IMR-90 (cell line): ENCODE data around the gene TACC2. TPM values are rescaled to one million over a fixed set of nuclear protein-coding genes. Genes with fewer than 3 reads are reported as not detected.
"Not testable (repeated sequence)": the region's sequence is repeated elsewhere in the genome, so short reads cannot be mapped to it uniquely, and the experiment has no call there.

Experiments used
- ATAC-seq: fragments of 200-7000 bp; cut with Tn5 transposase; 2 replicates; pipeline ENCODE4 v1.9.1; 2020; ENCODE audit warnings: low read depth, mild to moderate bottlenecking, moderate library complexity
- BruUV-seq: library from RNA; stranded (reverse); fragments of 400-500 nt; replicated peaks from 2 replicates; lab custom pipeline; 2021; lab: Mats Ljungman, UMichigan
- CTCF ChIA-PET: fragments of 300-600 bp; formaldehyde crosslinking; extraction: SDS; loops from one replicate; lab custom pipeline; 2021; ENCODE audit warnings: antibody characterized with exemption; lab: Yijun Ruan, JAX
- POLR2A ChIA-PET: fragments of 300-600 bp; sonication (Branson Sonifier 250); formaldehyde crosslinking; loops from one replicate; lab custom pipeline; 2022; ENCODE audit warnings: antibody characterized with exemption; ENCODE audit not compliant: unreplicated experiment; lab: Charles Lee
- DNase-seq: peaks from one replicate; pipeline ENCODE4 v3.0.0; 2013
- H2AFZ ChIP-seq: replicated peaks from 2 replicates; pipeline ENCODE3; 2013; ENCODE audit warnings: low read length, mild to moderate bottlenecking; ENCODE audit not compliant: poor library complexity
- H2AK5ac ChIP-seq: 2 replicates; pipeline ENCODE4 v1.6.1; 2013; ENCODE audit warnings: low read depth, low read length, inconsistent platforms
- H2AK9ac ChIP-seq: replicated peaks from 2 replicates; pipeline ENCODE3; 2013; ENCODE audit warnings: mild to moderate bottlenecking, low read depth, low read length, moderate library complexity; ENCODE audit not compliant: poor library complexity
- H2BK120ac ChIP-seq: 2 replicates; pipeline ENCODE4 v1.6.1; 2013; ENCODE audit warnings: low read depth, low read length, inconsistent platforms
- H2BK15ac ChIP-seq: 3 replicates; pipeline ENCODE4 v1.6.1; 2013; ENCODE audit warnings: low read depth, low read length, inconsistent platforms
- H2BK20ac ChIP-seq: 2 replicates; pipeline ENCODE4 v1.6.1; 2013; ENCODE audit warnings: low read depth, mild to moderate bottlenecking, inconsistent platforms, low read length, moderate library complexity
- H2BK5ac ChIP-seq: 2 replicates; pipeline ENCODE4 v1.6.1; 2013; ENCODE audit warnings: mild to moderate bottlenecking, low read depth, low read length, inconsistent platforms; ENCODE audit not compliant: poor library complexity, severe bottlenecking
- H3K14ac ChIP-seq: replicated peaks from 2 replicates; pipeline ENCODE4 v1.6.1; 2013; ENCODE audit warnings: low read depth, low read length, inconsistent platforms
- H3K18ac ChIP-seq: 2 replicates; pipeline ENCODE4 v1.6.1; 2013; ENCODE audit warnings: low read depth, low read length, control low read depth
- H3K23ac ChIP-seq: 2 replicates; pipeline ENCODE4 v1.6.1; 2013; ENCODE audit warnings: low read depth, low read length, inconsistent platforms
- H3K27ac ChIP-seq: 2 replicates; pipeline ENCODE4 v1.5.1; 2013; ENCODE audit warnings: mild to moderate bottlenecking, control low read depth, low read length; ENCODE audit not compliant: insufficient read depth
- H3K27me3 ChIP-seq: 2 replicates; pipeline ENCODE4 v1.6.1; 2013; ENCODE audit warnings: low read length; ENCODE audit not compliant: control insufficient read depth, insufficient read depth
- H3K36me3 ChIP-seq: 2 replicates; pipeline ENCODE4 v1.6.1; 2013; ENCODE audit warnings: low read length, mixed read lengths; ENCODE audit not compliant: control insufficient read depth, insufficient read depth
- H3K4ac ChIP-seq: 2 replicates; pipeline ENCODE4 v1.6.1; 2013; ENCODE audit warnings: low read depth, low read length, inconsistent platforms
- H3K4me1 ChIP-seq: 2 replicates; pipeline ENCODE4 v1.6.1; 2013; ENCODE audit warnings: low read length, mixed read lengths; ENCODE audit not compliant: control insufficient read depth, insufficient read depth
- H3K4me2 ChIP-seq: 2 replicates; pipeline ENCODE4 v1.6.1; 2013; ENCODE audit warnings: low read depth, mild to moderate bottlenecking, control low read depth, low read length, moderate library complexity
- H3K4me3 ChIP-seq: 2 replicates; pipeline ENCODE4 v1.5.1; 2013; ENCODE audit warnings: low read depth, mild to moderate bottlenecking, control low read depth, low read length, moderate library complexity; ENCODE audit not compliant: insufficient read depth
- H3K56ac ChIP-seq: 2 replicates; pipeline ENCODE4 v1.6.1; 2013; ENCODE audit warnings: low read length, inconsistent platforms; ENCODE audit not compliant: insufficient read depth; ENCODE audit errors: extremely low read depth
- H3K79me1 ChIP-seq, 2 experiments: 2 replicates each; pipeline ENCODE4 v1.6.1; 2013; ENCODE audit warnings: low read length in 2 of 2, inconsistent platforms in 1 of 2, low read depth in 1 of 2
- H3K9ac ChIP-seq: 2 replicates; pipeline ENCODE4 v1.6.1; 2013; ENCODE audit warnings: low read depth, low read length, control low read depth
- H3K9me1 ChIP-seq: 2 replicates; pipeline ENCODE4 v1.6.1; 2013; ENCODE audit warnings: low read length, inconsistent platforms; ENCODE audit not compliant: insufficient read depth
- H3K9me3 ChIP-seq: 2 replicates; pipeline ENCODE4 v1.6.1; 2013; ENCODE audit warnings: low read length; ENCODE audit not compliant: control insufficient read depth, insufficient read depth
- H4K20me1 ChIP-seq: 2 replicates; pipeline ENCODE4 v1.6.1; 2013; ENCODE audit warnings: low read length, inconsistent platforms; ENCODE audit not compliant: insufficient read depth
- H4K5ac ChIP-seq: 2 replicates; pipeline ENCODE4 v1.6.1; 2013; ENCODE audit warnings: mild to moderate bottlenecking, low read depth, low read length, control low read depth
- H4K8ac ChIP-seq, 2 experiments: 2 replicates each; pipeline ENCODE4 v1.6.1; 2013; ENCODE audit warnings: low read depth in 2 of 2, low read length in 2 of 2, control low read depth in 1 of 2, inconsistent platforms in 1 of 2
- H4K91ac ChIP-seq: 2 replicates; pipeline ENCODE4 v1.6.1; 2013; ENCODE audit warnings: low read depth, low read length, inconsistent platforms; ENCODE audit not compliant: insufficient read depth
- WGBS, 2 experiments: methylation state at CpG; one replicate each; pipeline versions ENCODE4 v1.1.5 to v1.1.7; 2013; ENCODE audit warnings: missing lambda C conversion rate in 2 of 2; ENCODE audit not compliant: insufficient read length in 1 of 2; ENCODE audit errors: extremely low coverage in 2 of 2; 5-methylcytosine and 5-hydroxymethylcytosine counted together
- dilution Hi-C: fragments of 300-500 bp; cut with HindIII; formaldehyde crosslinking; loops from one replicate; pipeline ENCODE4 v1.14.3; 2018; ENCODE audit warnings: low sequenced_read_pairs; ENCODE audit not compliant: unreplicated experiment
- in situ Hi-C: fragments of 300-500 bp; cut with MboI; formaldehyde crosslinking; loops from 3 replicates; pipeline ENCODE4 v1.14.3; 2019; ENCODE audit warnings: low sequenced_read_pairs, inconsistent platforms, mixed read lengths
- intact Hi-C: fragments of 100-400 bp; cut with micrococcal nuclease; formaldehyde crosslinking; loops from 2 replicates; pipeline ENCODE4 v1.10.0; 2022
- polyA plus RNA-seq, 3 experiments: library from polyadenylated mRNA; depleted of rRNA; stranded (reverse); fragments of >200 nt; gene quantifications; 2 replicates each; pipeline ENCODE4 v1.2.3, GENCODE V29; 2012; ENCODE audit warnings: low replicate concordance in 1 of 3
- total RNA-seq: library from RNA; depleted of rRNA; stranded (reverse); fragments of >200 nt; gene quantifications from 2 replicates; pipeline ENCODE4 v1.2.3, GENCODE V29; 2012

TACC2 gene
- total and polyA plus RNA-seq, 2 of the 4 experiments (the other 2 are of a cell fraction), result 2.9 to 15.4 TPM

DNA sequence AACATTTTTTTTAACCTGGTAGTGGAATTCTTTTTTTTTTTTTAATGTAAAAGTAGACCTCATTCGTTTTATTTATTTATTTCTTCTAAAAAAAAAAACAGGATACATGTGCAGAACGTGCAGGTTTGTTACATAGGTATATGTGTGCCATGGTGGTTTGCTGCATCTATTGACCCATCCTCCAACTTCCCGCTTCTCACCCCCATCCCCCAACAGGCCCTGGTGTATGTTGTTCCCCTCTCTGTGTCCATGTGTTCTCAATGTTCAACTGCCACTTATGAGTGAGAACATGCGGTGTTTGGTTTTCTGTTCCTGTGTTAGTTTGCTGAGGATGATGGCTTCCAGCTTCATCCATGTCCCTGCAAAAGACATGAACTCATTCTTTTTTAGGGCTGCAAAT, 29.0 kb downstream of the TACC2 start:
- H4K91ac ChIP-seq, H2BK5ac ChIP-seq, H3K56ac ChIP-seq, DNase-seq, H3K23ac ChIP-seq, H2BK15ac ChIP-seq, H3K4me1 ChIP-seq, H2AK5ac ChIP-seq, H3K36me3 ChIP-seq, CTCF ChIA-PET, H3K18ac ChIP-seq, H3K9me3 ChIP-seq, H3K4ac ChIP-seq, ATAC-seq, H4K5ac ChIP-seq, H3K27ac ChIP-seq, H4K8ac ChIP-seq, H4K20me1 ChIP-seq, H3K79me1 ChIP-seq, POLR2A ChIA-PET, intact Hi-C loops, H2BK20ac ChIP-seq, H3K4me3 ChIP-seq, H2BK120ac ChIP-seq, dilution Hi-C loops, H3K4me2 ChIP-seq, in situ Hi-C loops, H2AFZ ChIP-seq, H3K14ac ChIP-seq, H3K9me1 ChIP-seq, BruUV-seq, H2AK9ac ChIP-seq, H3K9ac ChIP-seq: not testable (repeated sequence)
- H3K27me3 ChIP-seq, result peaks cover 21% of the 10 kb centered on the region
- WGBS, 2 experiments, result no CpG with 5 or more reads among the region's 4 CpGs
